AG10803 (cell line): ENCODE measurements around the gene JMJD8.

Experiments used
- DNase-seq: peaks from one replicate; pipeline ENCODE4 v3.0.0; 2010; ENCODE audit warnings: low read depth
- H3K4me3 ChIP-seq: 2 replicates; pipeline ENCODE4 v1.5.1; 2011; ENCODE audit warnings: mild to moderate bottlenecking, low read length, control low read depth
- TF ChIP-seq, protein P1 (sequence below): conservative IDR thresholded peaks from 2 replicates; pipeline ENCODE4 v1.5.1; 2011; ENCODE audit warnings: mild to moderate bottlenecking, low read length, control low read depth, inconsistent platforms

Gene JMJD8

GRCh38 chr16:685967-686366 is 1.8 kb upstream of the JMJD8 start:
- DNase-seq = peak; percentile 40
- TF ChIP-seq, protein P1, sequence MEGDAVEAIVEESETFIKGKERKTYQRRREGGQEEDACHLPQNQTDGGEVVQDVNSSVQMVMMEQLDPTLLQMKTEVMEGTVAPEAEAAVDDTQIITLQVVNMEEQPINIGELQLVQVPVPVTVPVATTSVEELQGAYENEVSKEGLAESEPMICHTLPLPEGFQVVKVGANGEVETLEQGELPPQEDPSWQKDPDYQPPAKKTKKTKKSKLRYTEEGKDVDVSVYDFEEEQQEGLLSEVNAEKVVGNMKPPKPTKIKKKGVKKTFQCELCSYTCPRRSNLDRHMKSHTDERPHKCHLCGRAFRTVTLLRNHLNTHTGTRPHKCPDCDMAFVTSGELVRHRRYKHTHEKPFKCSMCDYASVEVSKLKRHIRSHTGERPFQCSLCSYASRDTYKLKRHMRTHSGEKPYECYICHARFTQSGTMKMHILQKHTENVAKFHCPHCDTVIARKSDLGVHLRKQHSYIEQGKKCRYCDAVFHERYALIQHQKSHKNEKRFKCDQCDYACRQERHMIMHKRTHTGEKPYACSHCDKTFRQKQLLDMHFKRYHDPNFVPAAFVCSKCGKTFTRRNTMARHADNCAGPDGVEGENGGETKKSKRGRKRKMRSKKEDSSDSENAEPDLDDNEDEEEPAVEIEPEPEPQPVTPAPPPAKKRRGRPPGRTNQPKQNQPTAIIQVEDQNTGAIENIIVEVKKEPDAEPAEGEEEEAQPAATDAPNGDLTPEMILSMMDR = peak; percentile 46
- H3K4me3 ChIP-seq = no peak overlapping the region

GRCh38 chr16:684961-685696 is 995 bp upstream of the JMJD8 start:
- H3K4me3 ChIP-seq = no peak overlapping the region; the same call in 1 of the 2 replicates
- TF ChIP-seq, protein P1 = no peak
- DNase-seq = no peak

DNA sequence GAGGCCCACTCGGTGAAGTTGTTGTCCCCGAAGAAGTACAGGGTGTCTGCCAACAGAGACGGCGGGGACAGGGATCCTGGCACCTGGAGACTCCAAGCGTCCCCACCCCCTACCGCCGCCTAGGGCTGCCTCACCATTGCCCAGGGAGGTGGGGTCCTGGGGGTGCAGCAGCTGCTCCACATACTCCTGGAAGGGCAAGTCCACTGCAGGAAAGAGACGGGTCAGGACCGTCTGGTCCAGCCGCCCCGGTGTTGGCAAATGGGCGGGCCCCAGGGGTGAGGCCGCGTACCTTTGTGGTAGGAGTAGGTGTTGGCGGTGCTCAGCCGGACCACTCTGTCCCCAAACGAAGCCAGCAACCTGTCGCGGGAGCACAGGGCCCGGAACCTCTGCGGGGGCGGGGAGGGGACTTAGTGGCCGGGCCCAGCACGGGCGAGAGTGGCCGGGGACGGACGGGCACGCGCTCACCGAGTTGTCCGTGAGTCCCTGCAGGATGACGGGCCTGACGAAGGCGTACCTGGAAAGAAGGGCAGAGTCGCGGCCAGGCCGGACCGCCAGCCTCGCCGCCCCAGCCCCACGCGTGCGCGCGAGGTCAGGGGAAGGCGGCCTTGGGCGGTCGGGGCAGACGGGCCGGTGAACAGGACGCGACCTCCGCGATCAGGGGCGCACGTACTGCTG is 601 bp downstream of the JMJD8 start:
- DNase-seq = no peak
- TF ChIP-seq, protein P1 = no peak
- H3K4me3 ChIP-seq = peak overlapping the region; percentile 62

DNA sequence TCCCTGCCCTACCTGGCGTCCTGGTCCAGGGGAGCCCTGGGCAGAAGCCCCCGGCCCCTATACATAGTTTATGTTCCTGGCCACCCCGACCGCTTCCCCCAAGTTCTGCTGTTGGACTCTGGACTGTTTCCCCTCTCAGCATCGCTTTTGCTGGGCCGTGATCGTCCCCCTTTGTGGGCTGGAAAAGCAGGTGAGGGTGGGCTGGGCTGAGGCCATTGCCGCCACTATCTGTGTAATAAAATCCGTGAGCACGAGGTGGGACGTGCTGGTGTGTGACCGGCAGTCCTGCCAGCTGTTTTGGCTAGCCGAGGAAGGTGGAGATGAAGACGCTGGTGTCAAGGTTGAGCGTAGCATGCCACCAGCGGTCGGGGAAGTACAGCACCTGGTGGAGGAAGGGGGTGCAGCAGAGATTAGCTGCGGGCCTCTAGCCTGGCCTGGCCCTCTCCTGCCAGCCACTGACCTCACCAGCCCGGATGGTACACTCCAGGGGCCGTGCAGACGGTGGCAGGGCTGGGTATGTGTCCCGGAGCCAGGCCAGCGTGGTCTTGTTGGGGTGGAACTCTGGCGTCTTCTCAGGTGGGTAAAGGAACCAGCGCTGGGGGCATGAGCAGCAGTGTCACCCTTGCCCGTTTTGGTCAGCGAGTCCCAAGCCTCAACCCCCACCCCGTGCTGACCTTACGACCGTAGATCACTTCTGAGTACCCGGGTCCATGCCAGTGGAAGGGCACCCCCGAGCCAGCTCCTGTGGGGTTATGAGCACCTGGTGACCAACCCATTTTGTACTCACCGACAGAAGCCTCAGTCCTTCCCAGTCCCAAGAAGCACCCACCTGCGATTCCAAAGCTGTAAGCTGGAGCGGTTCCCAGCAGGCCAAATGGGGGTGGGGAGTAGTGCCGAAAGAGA is 1.4 kb downstream of the JMJD8 start:
- TF ChIP-seq, protein P1 = no peak
- peak overlapping the region; percentile 62 for H3K4me3 ChIP-seq
- DNase-seq = no peak

DNA sequence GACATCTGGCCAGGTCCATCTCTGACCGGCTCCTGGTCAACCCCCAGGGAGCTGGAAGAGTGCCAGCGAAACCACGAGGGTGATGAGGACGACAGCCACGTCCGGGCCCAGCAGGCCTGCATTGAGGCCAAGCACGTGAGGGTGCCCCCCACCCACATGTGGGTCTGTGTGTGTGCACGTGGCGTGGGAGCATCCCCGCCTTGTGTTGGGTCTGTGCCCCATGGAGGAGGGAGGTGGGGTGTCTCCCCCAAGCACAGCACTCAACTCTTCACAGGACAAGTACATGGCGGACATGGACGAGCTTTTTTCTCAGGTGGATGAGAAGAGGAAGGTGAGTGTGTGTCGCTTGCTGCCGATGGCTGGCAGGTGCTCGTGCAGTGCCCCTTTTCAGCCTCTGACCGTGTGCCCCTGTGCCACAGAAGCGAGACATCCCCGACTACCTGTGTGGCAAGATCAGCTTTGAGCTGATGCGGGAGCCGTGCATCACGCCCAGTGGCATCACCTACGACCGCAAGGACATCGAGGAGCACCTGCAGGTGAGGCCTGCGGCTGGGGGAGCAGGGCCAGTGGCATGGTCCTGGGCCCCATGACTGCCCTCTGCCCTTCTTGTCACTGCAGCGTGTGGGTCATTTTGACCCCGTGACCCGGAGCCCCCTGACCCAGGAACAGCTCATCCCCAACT is 2.2 kb downstream of the JMJD8 start:
- no peak for DNase-seq
- TF ChIP-seq, protein P1 = no peak
- H3K4me3 ChIP-seq = peak overlapping the region; percentile 76

GRCh38 chr16:680967-681745 is 3.0 kb downstream of the JMJD8 start:
- TF ChIP-seq, protein P1 = no peak; the same call in 1 of the 2 replicates
- DNase-seq = peak; percentile 53
- peak overlapping the region; percentile 76 for H3K4me3 ChIP-seq
